Left lung (tissue), 10 donors: ENCODE measurements around the gene SLC12A7. TPM values are rescaled to one million over a fixed set of nuclear protein-coding genes. Genes with fewer than 3 reads are reported as not detected.

Experiments
- ATAC-seq: fragments of 200-7000 bp; cut with Tn5 transposase; one replicate; pipeline ENCODE4 v1.9.1; 2020; ENCODE audit warnings: moderate library complexity
- DNase-seq, 4 donors: peaks; one replicate each; pipeline ENCODE4 v3.0.0-alpha.2; 2013 to 2020
- H3K27ac ChIP-seq, 2 donors: fragments of 200-600 bp; sonication (generic) in 1 of 2; one replicate each; pipeline versions ENCODE4 v1.5.0 to v1.8.0; 2020 to 2021
- H3K27me3 ChIP-seq, 2 donors: fragments of 200-600 bp; sonication (generic) in 1 of 2; one replicate each; pipeline versions ENCODE4 v1.5.0 to v1.8.0; 2020 to 2021
- H3K36me3 ChIP-seq, 2 donors: fragments of 200-600 bp; sonication (generic) in 1 of 2; one replicate each; pipeline versions ENCODE4 v1.5.0 to v1.8.0; 2020 to 2021
- H3K4me1 ChIP-seq, 2 donors: fragments of 200-600 bp; one replicate each; pipeline ENCODE4 v1.8.0; 2021
- H3K4me3 ChIP-seq, 2 donors: fragments of 200-600 bp; sonication (generic) in 1 of 2; one replicate each; pipeline versions ENCODE4 v1.5.0 to v1.8.0; 2020 to 2021; ENCODE audit warnings: mild to moderate bottlenecking in 1 of 2
- H3K9me3 ChIP-seq, 2 donors: fragments of 200-600 bp; sonication (generic) in 1 of 2; one replicate each; pipeline versions ENCODE4 v1.5.0 to v1.8.0; 2020 to 2021
- CTCF ChIP-seq, 2 donors: fragments of 200-600 bp; sonication (generic) in 1 of 2; IDR thresholded peaks; one replicate each; pipeline versions ENCODE4 v1.5.0 to v1.8.0; 2021; ENCODE audit warnings: antibody characterized with exemption in 2 of 2
- intact Hi-C, 2 donors: fragments of 100-400 bp; cut with DNase I; formaldehyde crosslinking; loops; one replicate each; pipeline versions ENCODE4 v1.11.2 to v1.14.2; 2022
- polyA plus RNA-seq, 6 donors: library from polyadenylated mRNA; unstranded; fragments of 120-200 nt; gene quantifications; one replicate each; pipeline ENCODE4 v1.2.1, GENCODE V29; 2013; ENCODE audit not compliant: insufficient read length in 6 of 6
- total RNA-seq, 2 donors: library from RNA; stranded (reverse); fragmentation: NEBNext Ultra II Directional; extraction: Animal tissue kit (Norgen Biotek cat#: 25700); gene quantifications; one replicate each; pipeline ENCODE4 v1.2.1, GENCODE V29; 2021
- donor health status: DM: no; HTN: yes; CAD: no.
- donor health status: DM: no; HTN: no; CAD: no.

SLC12A7 gene
- total and polyA plus RNA-seq, 8 donors = 28.1 to 45.0 (median 32.3) TPM

GRCh38 chr5:1048861-1049838 lies 62.7 kb downstream of the SLC12A7 start:
- Histone ChIP-seq H3K4me1 (no peaks in the 10 kb centered on the region), H3K27me3 (no peaks in the 10 kb centered on the region), H3K4me3 (no peak overlapping the region), H3K27ac (no peak overlapping the region), H3K9me3 (no peaks in the 10 kb centered on the region), H3K36me3 (peaks cover 0 to 38% of the 10 kb centered on the region in 2 donors)
- intact Hi-C loops = no loop called here
- no peak for ATAC-seq
- no peak for TF ChIP-seq CTCF (IDR thresholded peaks at IDR 0.05)
- peak in 1 of 4 donors; percentile 76 for DNase-seq

GRCh38 chr5:1048162-1048721 lies 63.6 kb downstream of the SLC12A7 start:
- TF ChIP-seq CTCF (IDR thresholded peaks at IDR 0.05) = no peak
- no peaks in the 10 kb centered on the region for H3K27me3 ChIP-seq
- H3K9me3 ChIP-seq = no peaks in the 10 kb centered on the region
- no peaks in the 10 kb centered on the region for H3K4me1 ChIP-seq
- H3K4me3 ChIP-seq = no peak overlapping the region
- intact Hi-C loops = no loop called here
- no peak for DNase-seq
- no peak for ATAC-seq
- H3K36me3 ChIP-seq = peaks cover 0 to 29% of the 10 kb centered on the region in 2 donors
- H3K27ac ChIP-seq = no peak overlapping the region

- no peaks in the 10 kb centered on the region for H3K4me1 ChIP-seq
- H3K9me3 ChIP-seq = no peaks in the 10 kb centered on the region
- no peak overlapping the region for H3K4me3 ChIP-seq
- H3K27ac ChIP-seq = no peak overlapping the region
- no peak for ATAC-seq
- no peak for TF ChIP-seq CTCF (IDR thresholded peaks at IDR 0.05)
- H3K27me3 ChIP-seq = no peaks in the 10 kb centered on the region
- intact Hi-C loops = no loop called here
- DNase-seq = no peak
- H3K36me3 ChIP-seq = peaks cover 0 to 21% of the 10 kb centered on the region in 2 donors
These were observed 64.4 kb downstream of the SLC12A7 start for GRCh38 chr5:1047332-1047965.

- intact Hi-C loops = no loop called here
- H3K4me1 ChIP-seq = no peaks in the 10 kb centered on the region
- no peak for TF ChIP-seq CTCF (IDR thresholded peaks at IDR 0.05)
- H3K27ac ChIP-seq = no peak overlapping the region
- ATAC-seq (no peak), DNase-seq (no peak)
- H3K9me3 ChIP-seq = no peaks in the 10 kb centered on the region
- H3K36me3 ChIP-seq = peaks cover 0 to 7% of the 10 kb centered on the region in 2 donors
- H3K4me3 ChIP-seq = no peak overlapping the region
- H3K27me3 ChIP-seq = no peaks in the 10 kb centered on the region
These were observed 65.8 kb downstream of the SLC12A7 start for GRCh38 chr5:1045960-1046560.
